ENCODE results near the gene KIAA0753.

KIAA0753 gene

DNA sequence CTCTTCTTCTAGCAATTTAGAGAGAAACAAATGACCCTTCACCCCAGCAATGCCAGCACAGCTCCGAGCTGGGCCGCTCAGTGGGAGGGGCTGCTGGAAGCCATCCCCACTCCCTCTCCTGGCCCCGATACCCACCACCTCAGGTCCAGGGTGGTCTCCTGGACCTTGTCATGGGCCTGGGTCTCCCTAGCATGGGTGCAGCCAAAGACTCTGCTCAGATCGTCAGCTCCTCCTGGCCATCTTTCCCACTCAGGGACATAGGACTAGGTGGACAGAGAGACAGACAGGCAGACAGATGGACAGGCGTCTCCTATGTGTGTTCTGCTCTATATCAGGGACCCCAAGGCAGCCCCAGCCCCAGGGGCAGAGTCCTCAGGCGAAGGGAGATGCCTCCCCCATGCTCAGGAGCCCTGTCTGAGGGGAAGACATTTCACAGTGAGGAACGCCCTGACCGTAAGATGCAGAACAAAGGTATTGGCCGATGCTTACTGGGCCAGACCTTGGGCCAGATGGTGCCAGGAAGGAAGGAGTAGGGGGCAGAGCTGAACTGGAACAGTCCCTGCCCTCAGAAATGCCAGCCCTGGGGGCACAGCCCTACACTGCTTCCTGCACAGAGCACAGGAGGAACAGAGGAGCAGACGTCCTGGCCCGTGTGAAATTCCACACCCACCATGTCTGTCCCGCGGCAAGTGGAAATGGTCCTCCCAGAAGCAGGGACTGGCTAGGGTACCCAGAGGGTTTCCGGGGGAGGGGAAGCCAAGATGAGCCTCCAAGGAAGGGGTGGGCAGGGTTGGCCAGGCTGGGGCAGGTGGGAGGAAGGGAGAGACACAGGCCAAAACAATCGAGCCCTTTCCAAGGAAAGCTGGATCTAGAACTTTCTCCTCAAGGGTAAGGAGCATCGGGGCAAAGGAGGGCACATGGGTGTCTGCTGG lies 97.2 kb downstream of the KIAA0753 start:
- no peak overlapping the region for H3K4me3 ChIP-seq (replicated peaks; ENCODE audit: low read depth, low read length)
- TF ChIP-seq, protein P1, sequence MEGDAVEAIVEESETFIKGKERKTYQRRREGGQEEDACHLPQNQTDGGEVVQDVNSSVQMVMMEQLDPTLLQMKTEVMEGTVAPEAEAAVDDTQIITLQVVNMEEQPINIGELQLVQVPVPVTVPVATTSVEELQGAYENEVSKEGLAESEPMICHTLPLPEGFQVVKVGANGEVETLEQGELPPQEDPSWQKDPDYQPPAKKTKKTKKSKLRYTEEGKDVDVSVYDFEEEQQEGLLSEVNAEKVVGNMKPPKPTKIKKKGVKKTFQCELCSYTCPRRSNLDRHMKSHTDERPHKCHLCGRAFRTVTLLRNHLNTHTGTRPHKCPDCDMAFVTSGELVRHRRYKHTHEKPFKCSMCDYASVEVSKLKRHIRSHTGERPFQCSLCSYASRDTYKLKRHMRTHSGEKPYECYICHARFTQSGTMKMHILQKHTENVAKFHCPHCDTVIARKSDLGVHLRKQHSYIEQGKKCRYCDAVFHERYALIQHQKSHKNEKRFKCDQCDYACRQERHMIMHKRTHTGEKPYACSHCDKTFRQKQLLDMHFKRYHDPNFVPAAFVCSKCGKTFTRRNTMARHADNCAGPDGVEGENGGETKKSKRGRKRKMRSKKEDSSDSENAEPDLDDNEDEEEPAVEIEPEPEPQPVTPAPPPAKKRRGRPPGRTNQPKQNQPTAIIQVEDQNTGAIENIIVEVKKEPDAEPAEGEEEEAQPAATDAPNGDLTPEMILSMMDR (IDR thresholded peaks at IDR 0.05; ENCODE audit: insufficient read depth, low read length, poor library complexity, severe bottlenecking) = no peak
- no peaks in the 10 kb centered on the region for H3K36me3 ChIP-seq (ENCODE audit: control insufficient read depth, insufficient read depth, low read length)
- H3K27me3 ChIP-seq (replicated peaks; ENCODE audit: control insufficient read depth, insufficient read depth, low read length) = no peaks in the 10 kb centered on the region; the same call in 1 of the 2 replicates
- no peak for DNase-seq (ENCODE audit: extremely low read depth, insufficient read length)

DNA sequence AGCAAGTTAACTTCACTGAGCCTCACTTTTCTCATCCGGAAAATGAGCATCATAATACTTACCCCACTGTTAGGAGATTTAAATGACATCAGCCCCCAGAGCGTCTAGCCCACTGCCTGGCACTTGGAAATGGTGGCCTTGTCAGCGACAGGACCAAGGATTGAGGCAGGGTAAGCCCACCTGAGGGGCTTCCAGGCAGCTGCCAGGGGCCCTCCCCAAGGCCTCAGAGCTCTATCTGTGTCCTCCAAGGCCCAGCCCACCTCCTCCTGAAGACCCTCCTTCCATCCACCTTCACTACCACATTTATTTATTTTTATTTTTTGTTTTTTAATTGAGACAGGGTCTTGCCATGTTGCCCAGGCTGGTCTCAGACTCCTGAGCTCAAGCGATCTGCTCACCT lies 97.9 kb downstream of the KIAA0753 start:
- Histone ChIP-seq H3K4me3 (replicated peaks; ENCODE audit: low read depth, low read length) (no peak overlapping the region), H3K27me3 (replicated peaks; ENCODE audit: control insufficient read depth, insufficient read depth, low read length) (no peaks in the 10 kb centered on the region; the same call in 1 of the 2 replicates), H3K36me3 (ENCODE audit: control insufficient read depth, insufficient read depth, low read length) (no peaks in the 10 kb centered on the region)
- DNase-seq (ENCODE audit: extremely low read depth, insufficient read length) = no peak
- TF ChIP-seq, protein P1 (IDR thresholded peaks at IDR 0.05; ENCODE audit: insufficient read depth, low read length, poor library complexity, severe bottlenecking) = no peak

DNA sequence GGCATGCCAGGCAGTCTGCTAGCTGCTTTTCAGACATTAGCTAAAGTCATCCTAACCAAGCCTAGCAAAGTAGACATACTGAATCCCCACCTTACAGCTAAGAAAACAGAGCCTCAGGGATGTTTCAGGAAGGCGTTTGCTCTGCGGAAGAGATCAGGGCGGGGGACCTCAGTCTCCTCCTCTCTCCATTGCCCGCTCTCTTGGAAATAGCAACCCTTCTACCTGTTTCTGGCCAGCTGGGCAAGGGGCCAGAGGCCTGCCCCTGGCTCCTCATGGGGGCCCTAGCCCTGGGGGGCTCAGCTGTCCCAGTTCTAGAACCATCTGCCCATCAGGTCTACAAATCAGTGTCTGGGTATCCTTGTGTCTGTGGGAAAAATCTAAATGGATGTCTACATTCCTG lies 98.6 kb downstream of the KIAA0753 start:
- DNase-seq (ENCODE audit: extremely low read depth, insufficient read length) = no peak
- Histone ChIP-seq H3K36me3 (ENCODE audit: control insufficient read depth, insufficient read depth, low read length) (no peaks in the 10 kb centered on the region), H3K4me3 (replicated peaks; ENCODE audit: low read depth, low read length) (no peak overlapping the region), H3K27me3 (replicated peaks; ENCODE audit: control insufficient read depth, insufficient read depth, low read length) (no peaks in the 10 kb centered on the region; the same call in 1 of the 2 replicates)
- TF ChIP-seq, protein P1 (IDR thresholded peaks at IDR 0.05; ENCODE audit: insufficient read depth, low read length, poor library complexity, severe bottlenecking) = no peak

DNA sequence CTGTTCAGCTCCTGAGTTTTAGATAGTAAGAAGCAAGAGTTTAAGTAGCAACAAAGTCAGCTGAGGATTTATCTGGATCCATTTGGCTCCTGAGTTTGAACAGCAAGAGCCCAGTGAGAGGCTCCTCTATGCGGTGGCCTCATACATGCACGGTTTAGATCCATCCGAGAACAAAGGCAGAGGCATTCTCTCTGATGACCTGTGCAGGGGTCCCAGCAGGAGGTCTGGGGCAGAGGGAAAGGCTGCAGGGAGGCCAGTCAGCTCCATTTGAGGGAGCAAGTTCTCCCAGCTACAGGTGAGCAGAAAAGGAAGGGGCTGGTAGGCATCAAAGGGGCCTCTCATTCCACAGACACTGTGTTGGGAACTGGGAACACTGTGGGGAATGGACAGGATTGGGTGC lies 100.6 kb downstream of the KIAA0753 start:
- DNase-seq (ENCODE audit: extremely low read depth, insufficient read length) = no peak
- H3K4me3 ChIP-seq (replicated peaks; ENCODE audit: low read depth, low read length) = no peak overlapping the region
- H3K27me3 ChIP-seq (replicated peaks; ENCODE audit: control insufficient read depth, insufficient read depth, low read length) = peaks cover 1% of the 10 kb centered on the region
- no peaks in the 10 kb centered on the region for H3K36me3 ChIP-seq (ENCODE audit: control insufficient read depth, insufficient read depth, low read length)
- TF ChIP-seq, protein P1 (IDR thresholded peaks at IDR 0.05; ENCODE audit: insufficient read depth, low read length, poor library complexity, severe bottlenecking) = no peak

DNA sequence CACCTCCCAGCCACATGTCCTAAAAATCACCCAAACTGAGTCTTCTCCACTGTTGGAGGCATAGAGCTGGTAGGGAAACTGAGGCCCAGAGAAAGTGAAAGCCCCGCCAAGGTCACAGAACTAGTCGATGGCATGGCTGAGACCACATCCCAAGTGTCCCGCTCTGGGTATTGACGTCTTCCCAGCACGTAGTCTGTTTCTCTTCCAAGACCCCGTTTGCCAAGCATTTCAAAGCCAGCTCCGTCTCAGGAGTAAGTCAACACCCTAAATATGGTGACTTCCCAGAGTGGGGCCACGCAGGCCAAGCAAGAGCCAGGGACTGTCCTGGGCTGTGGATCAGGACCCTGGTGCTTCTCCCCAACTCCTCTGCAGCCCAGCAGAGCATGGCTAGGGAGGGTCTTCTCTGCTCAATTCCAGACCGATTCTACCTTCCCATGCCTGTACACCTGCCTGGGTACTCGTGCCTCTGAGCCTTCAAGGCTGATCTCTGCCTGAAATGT lies 103.9 kb downstream of the KIAA0753 start:
- DNase-seq (ENCODE audit: extremely low read depth, insufficient read length) = no peak
- H3K36me3 ChIP-seq (ENCODE audit: control insufficient read depth, insufficient read depth, low read length) = no peaks in the 10 kb centered on the region
- peaks cover 1% of the 10 kb centered on the region for H3K27me3 ChIP-seq (replicated peaks; ENCODE audit: control insufficient read depth, insufficient read depth, low read length)
- no peak overlapping the region for H3K4me3 ChIP-seq (replicated peaks; ENCODE audit: low read depth, low read length)
- TF ChIP-seq, protein P1 (IDR thresholded peaks at IDR 0.05; ENCODE audit: insufficient read depth, low read length, poor library complexity, severe bottlenecking) = no peak

Data from GM06990 (cell line).